Measurements from ENCODE around the gene NHSL2.
A peak's percentile ranks its signal among the peaks of the same experiment; 100 is the strongest.

NHSL2 gene

GRCh38 chrX:72031634-72032033 is 121.0 kb downstream of the NHSL2 start:
- no peak overlapping the region for H3K4me3 ChIP-seq
- no peak overlapping the region for H3K27ac ChIP-seq

- H3K4me3 ChIP-seq, result no peak overlapping the region
- no peak overlapping the region for H3K27ac ChIP-seq
Measured at GRCh38 chrX:72037601-72038000, 127.0 kb downstream of the NHSL2 start.

GRCh38 chrX:72038016-72038415 is 127.4 kb downstream of the NHSL2 start:
- no peak overlapping the region for H3K27ac ChIP-seq
- no peak overlapping the region for H3K4me3 ChIP-seq

- H3K27ac ChIP-seq, result no peak overlapping the region
- no peak overlapping the region for H3K4me3 ChIP-seq
Measured at GRCh38 chrX:72038868-72039267, 128.2 kb downstream of the NHSL2 start.

GRCh38 chrX:72040506-72040905 is 129.9 kb downstream of the NHSL2 start:
- Histone ChIP-seq H3K4me3 (no peak overlapping the region), H3K27ac (no peak overlapping the region)

GRCh38 chrX:72041176-72041575 is 130.5 kb downstream of the NHSL2 start:
- H3K4me3 ChIP-seq, result no peak overlapping the region
- peak overlapping the region in 1 of 21 experiments; percentile 25 for H3K27ac ChIP-seq

- peak overlapping the region in 6 of 21 experiments; percentile 1 to 44 (median 32) for H3K27ac ChIP-seq
- H3K4me3 ChIP-seq, result no peak overlapping the region
Measured at GRCh38 chrX:72041871-72042851, 131.5 kb downstream of the NHSL2 start.

GRCh38 chrX:72042852-72043248 is 132.2 kb downstream of the NHSL2 start:
- H3K4me3 ChIP-seq, result no peak overlapping the region
- H3K27ac ChIP-seq, result no peak overlapping the region

GRCh38 chrX:72043636-72044035 is 133.0 kb downstream of the NHSL2 start:
- H3K27ac ChIP-seq, result no peak overlapping the region
- H3K4me3 ChIP-seq, result no peak overlapping the region

GRCh38 chrX:72045141-72045540 is 134.5 kb downstream of the NHSL2 start:
- H3K27ac ChIP-seq, result peak overlapping the region in 10 of 21 experiments; percentile 8 to 62 (median 42)
- H3K4me3 ChIP-seq, result no peak overlapping the region

GRCh38 chrX:72045552-72046277 is 135.1 kb downstream of the NHSL2 start:
- no peak overlapping the region for H3K4me3 ChIP-seq
- H3K27ac ChIP-seq, result peak overlapping the region in 11 of 21 experiments; percentile 8 to 62 (median 44)

- peak overlapping the region in 3 of 21 experiments; percentile 13 to 62 (median 55) for H3K27ac ChIP-seq
- H3K4me3 ChIP-seq, result no peak overlapping the region
Measured at GRCh38 chrX:72046447-72046846, 135.8 kb downstream of the NHSL2 start.

GRCh38 chrX:72048510-72049455 is 138.1 kb downstream of the NHSL2 start:
- Histone ChIP-seq H3K27ac (no peak overlapping the region), H3K4me3 (no peak overlapping the region)

- Histone ChIP-seq H3K27ac (no peak overlapping the region), H3K4me3 (no peak overlapping the region)
Measured at GRCh38 chrX:72050011-72050410, 139.4 kb downstream of the NHSL2 start.

GRCh38 chrX:72051589-72051988 is 140.9 kb downstream of the NHSL2 start:
- H3K27ac ChIP-seq, result no peak overlapping the region
- no peak overlapping the region for H3K4me3 ChIP-seq

- Histone ChIP-seq H3K27ac (no peak overlapping the region), H3K4me3 (no peak overlapping the region)
Measured at GRCh38 chrX:72052415-72053090, 141.9 kb downstream of the NHSL2 start.

- no peak overlapping the region for H3K4me3 ChIP-seq
- no peak overlapping the region for H3K27ac ChIP-seq
Measured at GRCh38 chrX:72053508-72053907, 142.9 kb downstream of the NHSL2 start.

GRCh38 chrX:72054779-72055489 is 144.3 kb downstream of the NHSL2 start:
- no peak overlapping the region for H3K4me3 ChIP-seq
- H3K27ac ChIP-seq, result no peak overlapping the region

All from skin epidermis (tissue), 12 donors.